Fibroblast of skin of right quadriceps (primary cell): ENCODE measurements around the gene ZBTB4.

Source experiments
- DNase-seq: peaks from one replicate; pipeline ENCODE4 v3.0.0-alpha.2; 2013

The ZBTB4 gene

GRCh38 chr17:7468290-7468689, 11.1 kb downstream of the ZBTB4 start:
- DNase-seq, result no peak

GRCh38 chr17:7467498-7467897, 11.9 kb downstream of the ZBTB4 start:
- no peak for DNase-seq

GRCh38 chr17:7466639-7467341, 12.6 kb downstream of the ZBTB4 start:
- no peak for DNase-seq

GRCh38 chr17:7466318-7466638, 13.2 kb downstream of the ZBTB4 start:
- DNase-seq, result no peak

GRCh38 chr17:7465597-7466275, 13.7 kb downstream of the ZBTB4 start:
- no peak for DNase-seq

GRCh38 chr17:7464081-7464480, 15.3 kb downstream of the ZBTB4 start:
- no peak for DNase-seq

- DNase-seq, result no peak
These were observed 16.0 kb downstream of the ZBTB4 start for GRCh38 chr17:7463372-7463846.

- DNase-seq, result no peak
These were observed 16.7 kb downstream of the ZBTB4 start for GRCh38 chr17:7462474-7463371.

GRCh38 chr17:7460850-7461660, 18.4 kb downstream of the ZBTB4 start:
- no peak for DNase-seq

GRCh38 chr17:7459961-7460545, 19.4 kb downstream of the ZBTB4 start:
- no peak for DNase-seq

GRCh38 chr17:7448461-7448860, 31.0 kb downstream of the ZBTB4 start:
- no peak for DNase-seq

GRCh38 chr17:7445619-7445968, 33.8 kb downstream of the ZBTB4 start:
- no peak for DNase-seq

GRCh38 chr17:7444682-7445618, 34.5 kb downstream of the ZBTB4 start, which contains the start of gene CHRNB1:
CHRNB1 (plus strand) TSS chr17:7445061; CDS start chr17:7445128, 67 bp downstream.
- no peak for DNase-seq

- peak; percentile 49 for DNase-seq
These were observed 35.6 kb downstream of the ZBTB4 start for GRCh38 chr17:7443499-7444485.

- no peak for DNase-seq
These were observed 37.3 kb downstream of the ZBTB4 start for GRCh38 chr17:7442142-7442541.

- no peak for DNase-seq
These were observed 38.2 kb downstream of the ZBTB4 start for GRCh38 chr17:7441266-7441665.

GRCh38 chr17:7440834-7441195, 38.6 kb downstream of the ZBTB4 start:
- DNase-seq, result peak; percentile 34

GRCh38 chr17:7440113-7440833, 39.2 kb downstream of the ZBTB4 start:
- no peak for DNase-seq

GRCh38 chr17:7439462-7440112, 39.8 kb downstream of the ZBTB4 start, which contains the start of gene FGF11:
FGF11 (plus strand) TSS chr17:7439512; CDS start chr17:7439621, 109 bp downstream.
- no peak for DNase-seq
